Type B pancreatic cell (in vitro differentiated cells): Measurements from ENCODE around the gene CA14. TPM values are rescaled to one million over a fixed set of nuclear protein-coding genes. Genes with fewer than 3 reads are reported as not detected.
A peak's percentile ranks its signal among the peaks of the same experiment; 100 is the strongest.

Source experiments
- DNase-seq: peaks from one replicate; pipeline ENCODE4 v3.0.0; 2021; ENCODE audit warnings: mixed read lengths; ENCODE audit not compliant: unreplicated experiment; ENCODE audit errors: extremely low spot score
- H3K27ac Mint-ChIP-seq: 2 replicates; pipeline ENCODE4 v1.8.0; 2021; ENCODE audit warnings: mild to moderate bottlenecking, mixed read lengths
- H3K27me3 Mint-ChIP-seq: 2 replicates; pipeline ENCODE4 v1.8.0; 2021; ENCODE audit warnings: mixed read lengths
- H3K36me3 Mint-ChIP-seq: 2 replicates; pipeline ENCODE4 v1.8.0; 2021; ENCODE audit warnings: mixed read lengths
- H3K4me1 Mint-ChIP-seq: one replicate; pipeline ENCODE4 v1.8.0; 2021; ENCODE audit warnings: mixed read lengths; ENCODE audit not compliant: unreplicated experiment
- H3K4me3 Mint-ChIP-seq: 2 replicates; pipeline ENCODE4 v1.8.0; 2021; ENCODE audit warnings: mild to moderate bottlenecking, mixed read lengths
- H3K9me3 Mint-ChIP-seq: 2 replicates; pipeline ENCODE4 v1.8.0; 2021; ENCODE audit warnings: mixed read lengths
- total RNA-seq: library from RNA; stranded (reverse); gene quantifications from 2 replicates; pipeline ENCODE4 v1.2.1, GENCODE V29; 2021; ENCODE audit warnings: low replicate concordance
- TF ChIP-seq, protein P1 (sequence below): fragments of 200-600 bp; sonication (generic); conservative IDR thresholded peaks from 2 replicates; pipeline ENCODE4 v1.5.0; 2021; ENCODE audit warnings: antibody characterized with exemption, mild to moderate bottlenecking

Gene CA14
- total RNA-seq, 1 donor from 2014 or later = 42.9 TPM

DNA sequence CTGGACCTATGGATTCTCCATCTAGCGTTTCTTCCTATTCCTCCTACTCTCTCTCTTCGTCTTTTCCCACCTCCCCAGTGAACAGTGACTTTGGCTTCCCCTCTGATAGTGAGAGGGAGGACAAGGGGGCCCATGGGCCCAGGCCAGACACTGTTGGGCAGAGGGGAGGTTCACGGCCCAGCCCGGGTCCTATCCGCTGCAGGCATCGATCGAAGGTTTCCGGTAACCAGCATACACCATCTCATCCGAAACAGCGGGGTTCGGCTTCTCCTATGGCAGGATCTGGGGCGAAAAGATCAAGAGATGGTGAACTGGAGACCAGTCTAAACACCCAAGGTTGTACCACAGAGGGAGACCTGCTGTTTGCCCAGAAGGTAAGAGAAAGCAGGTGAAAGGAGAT is 25.7 kb downstream of the CA14 start:
- Mint-ChIP-seq H3K9me3 (no peaks in the 10 kb centered on the region), H3K4me1 (peaks cover 22% of the 10 kb centered on the region), H3K27ac (no peak overlapping the region), H3K36me3 (peaks cover 3% of the 10 kb centered on the region), H3K27me3 (peaks cover 15% of the 10 kb centered on the region), H3K4me3 (peak overlapping the region; percentile 92)
- TF ChIP-seq, protein P1, sequence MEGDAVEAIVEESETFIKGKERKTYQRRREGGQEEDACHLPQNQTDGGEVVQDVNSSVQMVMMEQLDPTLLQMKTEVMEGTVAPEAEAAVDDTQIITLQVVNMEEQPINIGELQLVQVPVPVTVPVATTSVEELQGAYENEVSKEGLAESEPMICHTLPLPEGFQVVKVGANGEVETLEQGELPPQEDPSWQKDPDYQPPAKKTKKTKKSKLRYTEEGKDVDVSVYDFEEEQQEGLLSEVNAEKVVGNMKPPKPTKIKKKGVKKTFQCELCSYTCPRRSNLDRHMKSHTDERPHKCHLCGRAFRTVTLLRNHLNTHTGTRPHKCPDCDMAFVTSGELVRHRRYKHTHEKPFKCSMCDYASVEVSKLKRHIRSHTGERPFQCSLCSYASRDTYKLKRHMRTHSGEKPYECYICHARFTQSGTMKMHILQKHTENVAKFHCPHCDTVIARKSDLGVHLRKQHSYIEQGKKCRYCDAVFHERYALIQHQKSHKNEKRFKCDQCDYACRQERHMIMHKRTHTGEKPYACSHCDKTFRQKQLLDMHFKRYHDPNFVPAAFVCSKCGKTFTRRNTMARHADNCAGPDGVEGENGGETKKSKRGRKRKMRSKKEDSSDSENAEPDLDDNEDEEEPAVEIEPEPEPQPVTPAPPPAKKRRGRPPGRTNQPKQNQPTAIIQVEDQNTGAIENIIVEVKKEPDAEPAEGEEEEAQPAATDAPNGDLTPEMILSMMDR = no peak
- no peak for DNase-seq

- Mint-ChIP-seq H3K27me3 (no peaks in the 10 kb centered on the region), H3K27ac (no peak overlapping the region), H3K9me3 (no peaks in the 10 kb centered on the region), H3K4me3 (no peak overlapping the region), H3K36me3 (no peaks in the 10 kb centered on the region), H3K4me1 (peaks cover 6% of the 10 kb centered on the region)
- TF ChIP-seq, protein P1 = no peak
- DNase-seq = no peak
Measured at GRCh38 chr1:150288382-150288781, 30.8 kb downstream of the CA14 start.

GRCh38 chr1:150288822-150289221 is 31.2 kb downstream of the CA14 start:
- no peaks in the 10 kb centered on the region for H3K27me3 Mint-ChIP-seq
- H3K9me3 Mint-ChIP-seq = no peaks in the 10 kb centered on the region
- H3K27ac Mint-ChIP-seq = no peak overlapping the region
- TF ChIP-seq, protein P1 = no peak
- no peak overlapping the region for H3K4me3 Mint-ChIP-seq
- peaks cover 10% of the 10 kb centered on the region for H3K4me1 Mint-ChIP-seq
- no peak for DNase-seq
- no peaks in the 10 kb centered on the region for H3K36me3 Mint-ChIP-seq

- peak within 1 kb of the TSS; percentile 98 for H3K4me3 Mint-ChIP-seq
- no peaks in the 10 kb centered on the region for H3K9me3 Mint-ChIP-seq
- H3K27ac Mint-ChIP-seq = peak within 1 kb of the TSS; percentile 95
- H3K4me1 Mint-ChIP-seq = peaks cover 16% of the 10 kb centered on the region
- peaks cover 11% of the 10 kb centered on the region for H3K36me3 Mint-ChIP-seq
- DNase-seq = peak; percentile 86
- TF ChIP-seq, protein P1 = no peak
- no peaks in the 10 kb centered on the region for H3K27me3 Mint-ChIP-seq
Measured at GRCh38 chr1:150293433-150294253, 36.1 kb downstream of the CA14 start, which contains the start of gene MRPS21. Gene MRPS21 (plus strand): TSS chr1:150293861. CDS start chr1:150294367, 506 bp downstream.

- Mint-ChIP-seq H3K9me3 (no peaks in the 10 kb centered on the region), H3K27ac (no peak overlapping the region), H3K36me3 (peaks cover 14% of the 10 kb centered on the region), H3K27me3 (no peaks in the 10 kb centered on the region), H3K4me3 (peak overlapping the region; percentile 2), H3K4me1 (peaks cover 16% of the 10 kb centered on the region)
- DNase-seq = no peak
- TF ChIP-seq, protein P1 = no peak
Measured at GRCh38 chr1:150295476-150295875, 37.9 kb downstream of the CA14 start.
